Transverse colon (tissue), 4 donors: ENCODE results near the gene DROSHA.

Experiments used
- CTCF ChIP-seq, 5 experiments: fragments of 200-600 bp in 3 of 5; fragments of 450-650 bp in 2 of 5; sonication (generic) in 3 of 5; IDR thresholded peaks; 1 replicate in 2 of 5; 2 replicates in 3 of 5; pipeline ENCODE4 v1.5.1; 2016 to 2017; ENCODE audit warnings: antibody characterized with exemption in 5 of 5, inconsistent platforms in 3 of 5, mild to moderate bottlenecking in 2 of 5, moderate library complexity in 1 of 5
- EP300 ChIP-seq: sonication (generic); formaldehyde crosslinking; IDR thresholded peaks from one replicate; pipeline ENCODE4 v1.6.1; 2017; ENCODE audit warnings: antibody characterized with exemption, low read depth
- POLR2A ChIP-seq: fragments of 450-650 bp; IDR thresholded peaks from one replicate; pipeline ENCODE4 v1.6.1; 2016; ENCODE audit warnings: antibody characterized with exemption, mild to moderate bottlenecking, moderate library complexity
- POLR2AphosphoS5 ChIP-seq, 3 donors: sonication (generic); formaldehyde crosslinking; IDR thresholded peaks; one replicate each; pipeline ENCODE4 v1.6.1; 2016; ENCODE audit warnings: antibody characterized with exemption in 3 of 3

GRCh38 chr5:31554552-31554951 is 22.7 kb upstream of the DROSHA start:
- TF ChIP-seq POLR2A, result no peak
- TF ChIP-seq CTCF (IDR thresholded peaks at IDR 0.05), result no peak
- no peak for TF ChIP-seq POLR2AphosphoS5 (IDR thresholded peaks at IDR 0.05)
- no peak for TF ChIP-seq EP300
